Uterus (tissue), 4 donors: Measurements from ENCODE around the gene HMOX2. TPM values are rescaled to one million over a fixed set of nuclear protein-coding genes. Genes with fewer than 3 reads are reported as not detected.

Source experiments
- DNase-seq, 2 donors: peaks; one replicate each; pipeline ENCODE4 v3.0.0-alpha.2; 2019 to 2020
- H3K27ac ChIP-seq, 2 donors: fragments of 200-600 bp; sonication (generic); 1 replicate in 1 of 2; 2 replicates in 1 of 2; pipeline ENCODE4 v1.5.1; 2016 to 2018
- H3K27me3 ChIP-seq, 2 donors: fragments of 200-600 bp; sonication (generic); one replicate each; pipeline ENCODE4 v1.5.1; 2018 to 2019; ENCODE audit warnings: control low read depth in 1 of 2
- H3K36me3 ChIP-seq, 2 donors: fragments of 200-600 bp; sonication (generic); one replicate each; pipeline ENCODE4 v1.5.1; 2019; ENCODE audit warnings: control low read depth in 1 of 2
- H3K4me1 ChIP-seq, 2 donors: fragments of 200-600 bp; sonication (generic); one replicate each; pipeline ENCODE4 v1.5.1; 2018 to 2019; ENCODE audit warnings: control low read depth in 1 of 2
- H3K4me3 ChIP-seq, 2 donors: fragments of 200-600 bp; sonication (generic); 1 replicate in 1 of 2; 2 replicates in 1 of 2; pipeline ENCODE4 v1.5.1; 2018 to 2019; ENCODE audit warnings: mild to moderate bottlenecking in 1 of 2
- H3K9me3 ChIP-seq, 2 donors: fragments of 200-600 bp; sonication (generic); one replicate each; pipeline ENCODE4 v1.5.1; 2019; ENCODE audit warnings: control low read depth in 1 of 2
- CTCF ChIP-seq, 4 experiments: fragments of 200-600 bp in 2 of 4; fragments of 450-650 bp in 2 of 4; sonication (generic) in 2 of 4; IDR thresholded peaks; one replicate each; pipeline ENCODE4 v1.5.1; 2016 to 2019; ENCODE audit warnings: antibody characterized with exemption in 4 of 4, mild to moderate bottlenecking in 2 of 4, moderate library complexity in 1 of 4
- POLR2A ChIP-seq, 2 donors: fragments of 450-650 bp; IDR thresholded peaks; one replicate each; pipeline ENCODE4 v1.6.1; 2016; ENCODE audit warnings: antibody characterized with exemption in 2 of 2, mild to moderate bottlenecking in 1 of 2, moderate library complexity in 1 of 2
- intact Hi-C: fragments of 100-400 bp; cut with DNase I; formaldehyde crosslinking; loops from one replicate; pipeline ENCODE4 v1.15.1; 2023; ENCODE audit warnings: low total_unique reads
- total RNA-seq, 4 donors: library from RNA; depleted of rRNA in 3 of 4; stranded (reverse); fragments of >200 nt in 3 of 4; gene quantifications; one replicate each; pipeline versions ENCODE4 v1.1.0 to v1.2.4, GENCODE V29; 2014 to 2023
- donor health status: DM: yes; HTN: yes; CAD: no.

Gene HMOX2
- total RNA-seq, 4 donors from 2014 or later, result 13.2 to 43.1 (median 34.1) TPM

- intact Hi-C loops, result no loop called here
- DNase-seq, result no peak
- no peak for TF ChIP-seq CTCF (IDR thresholded peaks at IDR 0.05)
- Histone ChIP-seq H3K4me3 (no peak overlapping the region), H3K36me3 (no peaks in the 10 kb centered on the region), H3K9me3 (no peaks in the 10 kb centered on the region), H3K27ac (no peak overlapping the region), H3K27me3 (no peaks in the 10 kb centered on the region), H3K4me1 (no peaks in the 10 kb centered on the region)
Observed at GRCh38 chr16:4455081-4455480, 21.1 kb upstream of the HMOX2 start.

GRCh38 chr16:4455951-4456350 lies 20.2 kb upstream of the HMOX2 start:
- no peaks in the 10 kb centered on the region for H3K36me3 ChIP-seq
- no peak overlapping the region for H3K4me3 ChIP-seq
- DNase-seq, result no peak
- H3K27me3 ChIP-seq, result no peaks in the 10 kb centered on the region
- intact Hi-C loops, result no loop called here
- H3K4me1 ChIP-seq, result no peaks in the 10 kb centered on the region
- H3K27ac ChIP-seq, result no peak overlapping the region
- TF ChIP-seq CTCF (IDR thresholded peaks at IDR 0.05) (no peak), POLR2A (IDR thresholded peaks at IDR 0.05) (no peak)
- no peaks in the 10 kb centered on the region for H3K9me3 ChIP-seq

- DNase-seq, result no peak
- intact Hi-C loops, result no loop called here
- H3K4me3 ChIP-seq, result no peak overlapping the region
- H3K27ac ChIP-seq, result no peak overlapping the region
- no peak for TF ChIP-seq POLR2A (IDR thresholded peaks at IDR 0.05)
- TF ChIP-seq CTCF (IDR thresholded peaks at IDR 0.05), result no peak
- H3K9me3 ChIP-seq, result no peaks in the 10 kb centered on the region
- no peaks in the 10 kb centered on the region for H3K27me3 ChIP-seq
- H3K4me1 ChIP-seq, result no peaks in the 10 kb centered on the region
- no peaks in the 10 kb centered on the region for H3K36me3 ChIP-seq
Observed at GRCh38 chr16:4460936-4461249, 15.3 kb upstream of the HMOX2 start.

- no peak for TF ChIP-seq POLR2A (IDR thresholded peaks at IDR 0.05)
- no peak for TF ChIP-seq CTCF (IDR thresholded peaks at IDR 0.05)
- DNase-seq, result no peak
- intact Hi-C loops, result no loop called here
- no peaks in the 10 kb centered on the region for H3K27me3 ChIP-seq
- no peaks in the 10 kb centered on the region for H3K36me3 ChIP-seq
- H3K4me3 ChIP-seq, result no peak overlapping the region
- no peaks in the 10 kb centered on the region for H3K9me3 ChIP-seq
- no peak overlapping the region for H3K27ac ChIP-seq
- no peaks in the 10 kb centered on the region for H3K4me1 ChIP-seq
Observed at GRCh38 chr16:4461250-4462085, 14.7 kb upstream of the HMOX2 start.

- Histone ChIP-seq H3K4me3 (no peak overlapping the region), H3K36me3 (no peaks in the 10 kb centered on the region), H3K27ac (no peak overlapping the region), H3K9me3 (no peaks in the 10 kb centered on the region), H3K27me3 (no peaks in the 10 kb centered on the region), H3K4me1 (no peaks in the 10 kb centered on the region)
- TF ChIP-seq POLR2A (IDR thresholded peaks at IDR 0.05), result no peak
- intact Hi-C loops, result no loop called here
- DNase-seq, result no peak
Observed at GRCh38 chr16:4463522-4464163, 12.6 kb upstream of the HMOX2 start.
